D721Med (cell line): ENCODE measurements around the gene THSD4.

ENCODE experiments used
- DNase-seq: peaks from one replicate; pipeline ENCODE4 v3.0.0; 2011; ENCODE audit warnings: low spot score; ENCODE audit not compliant: insufficient read length
- FAIRE-seq: peaks from 2 replicates; lab custom pipeline; 2011; peaks lifted over from hg19 to GRCh38; lab: Jason Lieb, UNC
- TF ChIP-seq, protein P1 (sequence below): IDR thresholded peaks from 2 replicates; pipeline ENCODE4 v1.5.1; 2012; ENCODE audit warnings: mild to moderate bottlenecking, control low read depth; ENCODE audit not compliant: insufficient read depth; ENCODE audit errors: missing control alignments

The THSD4 gene

DNA sequence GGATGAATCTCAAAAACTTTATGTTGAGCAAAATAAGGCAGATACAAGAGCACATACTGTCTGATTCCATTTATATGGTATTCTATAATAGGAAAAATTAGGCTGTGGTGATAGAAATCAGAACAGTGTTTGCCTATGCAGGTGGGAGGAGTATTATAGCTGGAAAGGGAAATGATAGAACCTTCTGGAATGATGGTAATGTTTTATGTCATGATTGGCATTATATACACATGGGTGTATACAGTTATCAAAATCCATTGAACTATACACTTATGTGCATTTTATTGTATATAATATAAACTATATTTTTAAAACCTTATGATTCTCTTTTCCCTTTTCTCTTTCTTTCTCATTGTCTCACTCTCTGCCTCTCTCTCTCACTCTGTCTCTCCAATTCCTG lies 156.1 kb downstream of the THSD4 start:
- TF ChIP-seq, protein P1, sequence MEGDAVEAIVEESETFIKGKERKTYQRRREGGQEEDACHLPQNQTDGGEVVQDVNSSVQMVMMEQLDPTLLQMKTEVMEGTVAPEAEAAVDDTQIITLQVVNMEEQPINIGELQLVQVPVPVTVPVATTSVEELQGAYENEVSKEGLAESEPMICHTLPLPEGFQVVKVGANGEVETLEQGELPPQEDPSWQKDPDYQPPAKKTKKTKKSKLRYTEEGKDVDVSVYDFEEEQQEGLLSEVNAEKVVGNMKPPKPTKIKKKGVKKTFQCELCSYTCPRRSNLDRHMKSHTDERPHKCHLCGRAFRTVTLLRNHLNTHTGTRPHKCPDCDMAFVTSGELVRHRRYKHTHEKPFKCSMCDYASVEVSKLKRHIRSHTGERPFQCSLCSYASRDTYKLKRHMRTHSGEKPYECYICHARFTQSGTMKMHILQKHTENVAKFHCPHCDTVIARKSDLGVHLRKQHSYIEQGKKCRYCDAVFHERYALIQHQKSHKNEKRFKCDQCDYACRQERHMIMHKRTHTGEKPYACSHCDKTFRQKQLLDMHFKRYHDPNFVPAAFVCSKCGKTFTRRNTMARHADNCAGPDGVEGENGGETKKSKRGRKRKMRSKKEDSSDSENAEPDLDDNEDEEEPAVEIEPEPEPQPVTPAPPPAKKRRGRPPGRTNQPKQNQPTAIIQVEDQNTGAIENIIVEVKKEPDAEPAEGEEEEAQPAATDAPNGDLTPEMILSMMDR: no peak
- DNase-seq (no peak), FAIRE-seq (no peak)

DNA sequence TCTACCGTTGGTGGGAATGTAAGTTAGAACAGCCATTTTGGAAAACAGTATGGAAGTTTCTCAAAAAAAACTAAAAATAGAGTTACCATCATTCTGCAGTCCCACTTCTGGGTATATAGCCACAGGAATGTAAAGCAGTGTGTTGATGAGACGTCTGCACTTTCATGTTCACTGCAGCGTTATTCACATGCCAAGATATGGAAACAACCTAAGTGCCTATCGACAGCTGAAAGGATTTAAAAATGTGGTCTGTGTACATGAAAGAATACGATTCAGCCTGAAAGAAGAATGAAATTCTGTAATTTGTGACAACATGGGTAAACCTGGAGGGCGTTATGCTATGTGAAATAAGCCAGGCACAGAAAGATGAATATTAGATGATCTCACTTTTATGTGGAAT lies 157.7 kb downstream of the THSD4 start:
- TF ChIP-seq, protein P1: no peak
- no peak for FAIRE-seq
- DNase-seq: no peak

DNA sequence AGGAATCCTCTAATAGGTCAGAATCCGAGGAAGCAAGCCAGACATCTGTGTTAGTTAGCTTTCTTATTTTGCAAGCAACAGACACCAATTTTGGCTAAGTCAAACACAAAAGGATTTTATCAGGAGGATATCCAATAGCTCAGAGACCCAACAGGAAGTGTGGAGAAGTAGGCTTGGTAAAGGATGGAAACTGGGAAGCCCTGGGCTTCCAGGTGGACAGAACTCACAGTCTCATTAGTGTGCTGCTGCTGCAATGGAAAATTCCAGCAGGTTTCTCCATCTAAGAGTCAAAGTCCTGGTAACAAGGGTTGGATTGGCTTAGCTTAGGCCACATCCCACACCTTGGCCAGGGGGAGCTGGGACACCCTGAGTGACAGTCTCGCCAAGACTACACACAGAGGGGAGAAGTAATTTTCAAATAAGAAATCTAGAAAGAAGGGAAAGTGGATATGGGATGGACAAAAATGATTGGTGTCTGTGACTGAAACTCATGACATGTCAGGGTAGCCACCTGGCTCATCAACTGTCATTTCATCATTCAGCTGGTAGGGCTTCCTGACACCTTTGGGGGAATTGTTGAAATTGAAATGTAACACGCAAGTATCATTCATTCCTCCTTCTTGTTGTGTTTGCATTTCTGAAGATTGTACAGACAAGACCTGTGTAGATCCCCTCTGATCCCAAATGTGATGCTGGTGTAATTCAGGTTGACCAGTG lies 158.6 kb downstream of the THSD4 start:
- no peak for FAIRE-seq

DNA sequence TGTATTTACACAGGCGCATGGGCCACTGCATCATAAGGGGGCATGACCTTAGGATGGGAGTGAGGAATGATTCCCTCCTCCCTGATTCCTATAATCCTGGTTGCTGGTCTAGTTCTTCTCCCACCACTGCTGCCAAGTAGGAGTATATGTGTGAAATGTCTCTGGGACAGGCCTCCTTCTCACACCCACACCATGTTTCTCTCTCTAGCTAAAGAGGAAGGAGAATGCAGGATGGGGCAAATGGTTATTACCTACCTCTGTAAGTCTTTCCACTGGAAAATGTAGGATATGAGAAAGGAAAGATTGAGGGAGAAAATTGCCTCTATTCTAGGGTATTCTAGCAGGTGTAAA lies 159.2 kb downstream of the THSD4 start:
- FAIRE-seq: no peak
- DNase-seq: no peak
- TF ChIP-seq, protein P1: no peak

More for the DNA sequence above, 158.6 kb downstream of the THSD4 start:
- DNase-seq: no peak
- TF ChIP-seq, protein P1: no peak

DNA sequence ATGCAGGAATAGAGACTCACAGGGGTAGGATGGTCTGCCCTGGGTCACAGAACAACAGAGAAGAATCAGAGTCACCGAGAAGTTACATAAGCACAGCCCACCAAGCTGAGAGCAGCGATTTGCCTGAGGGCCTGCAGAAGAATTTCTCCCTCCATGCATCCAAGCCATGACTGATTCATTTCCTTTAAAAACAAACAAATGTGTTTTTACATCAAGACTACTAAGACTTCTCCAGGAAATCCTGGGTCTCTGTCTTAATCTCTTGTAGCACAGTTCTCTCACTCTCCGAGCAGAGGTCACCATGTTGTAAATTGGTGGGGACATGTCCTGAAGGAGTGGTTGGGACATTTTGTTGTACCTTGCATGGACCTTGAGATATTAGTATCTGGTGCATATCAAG lies 159.8 kb downstream of the THSD4 start:
- FAIRE-seq (no peak), DNase-seq (no peak)
- TF ChIP-seq, protein P1: no peak

DNA sequence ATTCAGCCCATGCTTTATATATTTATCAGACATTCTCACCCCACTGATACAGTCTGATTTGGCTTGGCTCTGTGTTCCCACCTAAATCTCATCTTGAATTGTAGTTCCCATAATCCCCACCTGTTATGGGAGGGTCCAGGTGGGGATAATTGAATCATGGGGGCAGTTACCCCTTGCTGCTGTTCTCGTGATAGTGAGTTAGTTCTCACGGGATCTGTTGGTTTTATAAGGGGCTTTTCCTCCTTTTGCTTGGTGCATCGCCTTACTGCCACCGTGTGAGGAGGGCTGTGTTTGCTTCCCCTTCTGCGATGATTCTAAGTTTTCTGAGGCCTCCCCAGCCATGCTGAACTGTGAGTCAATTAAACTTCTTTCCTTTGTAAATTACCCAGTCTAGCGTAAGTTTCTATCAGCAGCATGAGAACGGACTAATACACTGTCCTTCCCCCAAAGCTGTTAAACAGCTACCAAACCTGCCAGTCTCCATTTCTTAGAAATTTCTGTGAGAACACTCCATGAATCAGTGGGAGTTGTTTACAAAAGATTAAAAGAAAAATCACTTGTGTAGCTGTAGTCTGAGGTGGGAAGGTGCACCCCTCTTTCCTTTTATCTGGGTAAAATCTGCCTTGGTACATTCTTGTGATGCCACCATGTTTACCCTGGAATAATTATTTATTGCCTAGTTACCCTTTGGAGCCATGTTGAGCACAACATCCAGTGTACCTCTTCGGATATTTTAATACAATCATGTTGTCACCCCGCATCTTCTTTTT lies 160.5 kb downstream of the THSD4 start:
- TF ChIP-seq, protein P1: no peak
- DNase-seq: no peak
- no peak for FAIRE-seq

DNA sequence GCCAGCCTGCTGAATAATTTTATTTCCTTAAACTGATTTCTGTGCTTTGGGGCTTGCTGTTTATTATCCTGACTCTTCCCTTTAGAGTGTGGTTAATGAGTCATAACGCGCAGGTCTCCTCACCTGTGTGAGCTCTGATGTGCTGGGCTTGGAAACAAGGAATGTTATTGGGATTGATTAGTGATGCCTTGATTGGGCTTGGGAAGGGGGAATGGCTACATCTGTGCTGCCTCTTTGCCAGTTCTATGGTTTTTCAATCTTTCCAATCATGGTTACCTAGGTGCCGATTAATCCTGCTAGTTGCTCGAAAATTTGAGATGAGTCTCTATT lies 161.0 kb downstream of the THSD4 start:
- FAIRE-seq (no peak), DNase-seq (no peak)
- TF ChIP-seq, protein P1: no peak
